Astrocyte of the cerebellum (primary cell): ENCODE results near the gene PDE8A.
"Not testable (repeated sequence)": the region's sequence is repeated elsewhere in the genome, so short reads cannot be mapped to it uniquely, and the experiment has no call there.

Experiments
- DNase-seq: peaks from one replicate; pipeline ENCODE4 v3.0.0-alpha.2; 2011; ENCODE audit warnings: low read depth
- H3K4me3 ChIP-seq: 2 replicates; pipeline ENCODE4 v1.5.1; 2011; ENCODE audit warnings: mild to moderate bottlenecking, low read depth, low read length, moderate library complexity
- CTCF ChIP-seq: IDR thresholded peaks from 2 replicates; pipeline ENCODE4 v1.5.1; 2012; ENCODE audit warnings: low read length, low read depth, moderate library complexity, mild to moderate bottlenecking; ENCODE audit errors: missing control alignments
- in situ Hi-C: cut with HindIII; loops from 2 replicates; pipeline ENCODE4 v1.10.0; 2017; ENCODE audit warnings: low sequenced_read_pairs

The PDE8A gene

GRCh38 chr15:85171736-85172135, 190.1 kb downstream of the PDE8A start:
- in situ Hi-C loops = no loop called here

DNA sequence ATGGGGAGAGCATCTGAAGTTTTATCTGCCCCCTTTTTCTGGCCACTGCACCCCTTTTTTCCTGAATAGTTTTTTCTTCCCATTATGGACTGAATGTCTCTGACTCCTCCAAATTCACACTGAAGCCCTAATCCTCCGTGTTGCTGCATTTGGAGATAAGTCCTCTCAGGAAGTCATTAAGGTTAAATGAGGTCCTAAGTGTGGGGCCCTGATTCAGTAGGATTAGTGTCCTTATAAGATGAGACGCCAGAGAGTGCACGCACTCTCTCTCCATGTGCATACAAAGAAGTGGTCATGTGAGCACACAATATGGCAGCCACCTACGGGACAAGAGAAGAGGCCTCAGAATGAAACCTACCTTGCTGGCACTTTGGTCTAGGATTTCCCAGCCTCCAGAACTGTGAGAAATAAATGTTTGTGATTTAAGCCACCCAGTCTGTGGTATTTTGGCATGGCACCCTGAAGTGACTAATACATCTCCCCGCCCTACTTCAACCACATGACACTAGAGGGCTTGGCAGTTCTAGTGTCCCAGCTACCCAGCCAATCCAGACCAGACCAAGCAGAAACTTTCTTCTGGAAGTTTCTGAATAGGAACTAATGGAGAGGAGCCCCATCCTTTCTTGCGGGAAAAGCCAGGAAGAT, 191.3 kb downstream of the PDE8A start:
- DNase-seq = no peak
- H3K4me3 ChIP-seq = no peak overlapping the region
- no peak for TF ChIP-seq CTCF
- in situ Hi-C loops = no loop called here

More at GRCh38 chr15:85171736-85172135, 190.1 kb downstream of the PDE8A start:
- no peak overlapping the region for H3K4me3 ChIP-seq
- TF ChIP-seq CTCF = no peak
- DNase-seq = no peak

GRCh38 chr15:85173630-85174029, 192.0 kb downstream of the PDE8A start:
- in situ Hi-C loops, DNase-seq, H3K4me3 ChIP-seq: not testable (repeated sequence)

- H3K4me3 ChIP-seq = no peak overlapping the region
- in situ Hi-C loops = no loop called here
- TF ChIP-seq CTCF = no peak
- no peak for DNase-seq
These were observed 192.9 kb downstream of the PDE8A start for GRCh38 chr15:85174521-85174920.

DNA sequence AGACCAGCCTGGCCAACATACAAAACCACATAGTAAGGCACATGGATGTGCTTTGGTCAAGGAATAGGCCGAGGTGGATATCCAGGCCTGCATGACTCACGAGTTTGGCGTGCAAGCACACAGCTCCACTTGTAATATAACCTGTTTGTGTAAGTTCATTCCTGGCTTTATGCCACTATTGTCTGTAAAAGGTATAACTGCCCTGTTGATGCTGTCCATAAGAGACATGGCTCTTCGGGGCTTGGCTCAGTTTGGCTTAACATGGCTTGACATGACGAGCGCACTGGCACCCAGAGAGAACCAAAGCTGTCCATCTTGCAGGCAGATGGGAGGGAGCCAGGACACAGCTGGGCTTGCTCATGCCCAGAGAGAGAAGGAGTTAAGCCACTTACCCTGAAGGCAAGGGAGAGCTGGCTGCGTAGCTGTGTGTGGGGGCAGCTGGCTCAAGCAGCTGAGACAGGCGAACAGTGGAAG, 195.4 kb downstream of the PDE8A start:
- in situ Hi-C loops, H3K4me3 ChIP-seq: not testable (repeated sequence)
- peak; percentile 68 for DNase-seq

- no peak for DNase-seq
- TF ChIP-seq CTCF = no peak
- in situ Hi-C loops = no loop called here
- no peak overlapping the region for H3K4me3 ChIP-seq
These were observed 196.7 kb downstream of the PDE8A start for GRCh38 chr15:85178308-85178707.

GRCh38 chr15:85179700-85180099, 198.0 kb downstream of the PDE8A start:
- in situ Hi-C loops = no loop called here
- H3K4me3 ChIP-seq = no peak overlapping the region
- DNase-seq = no peak
- no peak for TF ChIP-seq CTCF

DNA sequence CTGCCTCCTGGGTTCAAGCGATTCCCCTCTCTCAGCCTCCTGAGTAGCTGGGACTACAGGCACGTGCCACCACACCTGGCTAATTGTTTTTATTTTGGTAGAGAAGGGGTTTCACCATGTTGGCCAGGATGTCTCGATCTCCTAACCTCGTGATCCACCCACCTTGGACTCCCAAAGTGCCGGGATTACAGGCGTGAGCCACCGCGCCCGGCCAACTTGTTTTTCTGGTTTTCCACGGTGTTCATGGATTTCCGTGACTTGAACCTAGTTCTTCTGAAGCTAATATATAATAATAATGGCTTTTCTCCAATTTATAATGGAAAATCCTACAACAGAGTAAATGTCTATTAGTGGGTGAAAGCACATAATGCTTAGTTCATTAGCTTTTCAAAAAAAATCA, 203.7 kb downstream of the PDE8A start:
- in situ Hi-C loops, DNase-seq, H3K4me3 ChIP-seq: not testable (repeated sequence)

GRCh38 chr15:85188171-85188577, 206.5 kb downstream of the PDE8A start:
- in situ Hi-C loops = not testable (repeated sequence)

More at GRCh38 chr15:85188171-85188577, 206.5 kb downstream of the PDE8A start:
- DNase-seq, H3K4me3 ChIP-seq: not testable (repeated sequence)
